CD4-positive, alpha-beta memory T cell (primary cell): Measurements from ENCODE around the gene RAI2. TPM values are rescaled to one million over a fixed set of nuclear protein-coding genes. Genes with fewer than 3 reads are reported as not detected.
A peak's percentile ranks its signal among the peaks of the same experiment; 100 is the strongest.

Source experiments
- CTCF ChIA-PET: fragments of 350-600 bp; sonication (Branson Sonifier 250); formaldehyde crosslinking; loops from one replicate; lab custom pipeline; 2021; ENCODE audit warnings: inconsistent platforms; ENCODE audit not compliant: partially characterized antibody; lab: Charles Lee
- POLR2A ChIA-PET: fragments of 350-600 bp; sonication (Branson Sonifier 250); formaldehyde crosslinking; loops from one replicate; lab custom pipeline; 2021; ENCODE audit not compliant: partially characterized antibody; lab: Charles Lee
- DNase-seq, 5 donors: peaks; one replicate each; pipeline versions ENCODE4 v3.0.0 to v3.0.0-alpha.2; 2020 to 2022; ENCODE audit warnings: mixed read lengths in 1 of 5
- H3K27ac ChIP-seq: one replicate; pipeline ENCODE4 v1.7.0; 2013; ENCODE audit warnings: low read depth, low read length
- H3K27me3 ChIP-seq: 2 replicates; pipeline ENCODE4 v1.7.0; 2013; ENCODE audit warnings: mild to moderate bottlenecking, low read length, moderate library complexity; ENCODE audit not compliant: insufficient read depth
- H3K36me3 ChIP-seq: 2 replicates; pipeline ENCODE4 v1.7.0; 2013; ENCODE audit warnings: mild to moderate bottlenecking, low read length, moderate library complexity; ENCODE audit not compliant: insufficient read depth
- H3K4me1 ChIP-seq: 2 replicates; pipeline ENCODE4 v1.7.0; 2013; ENCODE audit warnings: mild to moderate bottlenecking, low read length, moderate library complexity; ENCODE audit not compliant: insufficient read depth
- H3K4me3 ChIP-seq, 2 donors: one replicate each; pipeline ENCODE4 v1.7.0; 2013; ENCODE audit warnings: low read length in 2 of 2, mild to moderate bottlenecking in 1 of 2
- H3K9me3 ChIP-seq, 2 donors: one replicate each; pipeline ENCODE4 v1.7.0; 2013; ENCODE audit warnings: low read length in 2 of 2, control low read depth in 1 of 2; ENCODE audit not compliant: control insufficient read depth in 1 of 2
- H3K27ac Mint-ChIP-seq, 7 donors: one replicate each; pipeline ENCODE4 v1.8.0; 2020 to 2021; ENCODE audit warnings: mixed read lengths in 7 of 7, mild to moderate bottlenecking in 6 of 7, inconsistent platforms in 3 of 7, moderate library complexity in 3 of 7
- H3K27me3 Mint-ChIP-seq, 2 donors: one replicate each; pipeline ENCODE4 v1.8.0; 2020 to 2021; ENCODE audit warnings: mixed read lengths in 2 of 2
- H3K36me3 Mint-ChIP-seq, 2 donors: one replicate each; pipeline ENCODE4 v1.8.0; 2020 to 2021; ENCODE audit warnings: mixed read lengths in 2 of 2, inconsistent platforms in 1 of 2, mild to moderate bottlenecking in 1 of 2
- H3K4me1 Mint-ChIP-seq, 4 donors: one replicate each; pipeline ENCODE4 v1.8.0; 2020 to 2021; ENCODE audit warnings: mixed read lengths in 4 of 4, mild to moderate bottlenecking in 1 of 4
- H3K4me3 Mint-ChIP-seq, 8 donors: one replicate each; pipeline ENCODE4 v1.8.0; 2020 to 2021; ENCODE audit warnings: mixed read lengths in 8 of 8, mild to moderate bottlenecking in 7 of 8, moderate library complexity in 6 of 8, inconsistent platforms in 3 of 8
- H3K9me3 Mint-ChIP-seq, 8 donors: one replicate each; pipeline ENCODE4 v1.8.0; 2020 to 2021; ENCODE audit warnings: mixed read lengths in 8 of 8, mild to moderate bottlenecking in 5 of 8, inconsistent platforms in 3 of 8, moderate library complexity in 1 of 8
- intact Hi-C: fragments of 100-400 bp; cut with micrococcal nuclease; formaldehyde crosslinking; loops from one replicate; pipeline ENCODE4 v1.15.1; 2023
- polyA plus RNA-seq, 2 donors: library from polyadenylated mRNA; unstranded; fragments of 300-500 nt; fragmentation: Illumina TruSeq; gene quantifications; one replicate each; pipeline ENCODE4 v1.2.3, GENCODE V29; 2021
- total RNA-seq, 2 experiments: library from RNA; stranded (reverse); gene quantifications; one replicate each; pipeline ENCODE4 v1.2.3, GENCODE V29; 2021

The RAI2 gene
- total and polyA plus RNA-seq, 4 experiments from 2014 or later = 0.34 to 1.4 (median 1.2) TPM; not detected in 1

DNA sequence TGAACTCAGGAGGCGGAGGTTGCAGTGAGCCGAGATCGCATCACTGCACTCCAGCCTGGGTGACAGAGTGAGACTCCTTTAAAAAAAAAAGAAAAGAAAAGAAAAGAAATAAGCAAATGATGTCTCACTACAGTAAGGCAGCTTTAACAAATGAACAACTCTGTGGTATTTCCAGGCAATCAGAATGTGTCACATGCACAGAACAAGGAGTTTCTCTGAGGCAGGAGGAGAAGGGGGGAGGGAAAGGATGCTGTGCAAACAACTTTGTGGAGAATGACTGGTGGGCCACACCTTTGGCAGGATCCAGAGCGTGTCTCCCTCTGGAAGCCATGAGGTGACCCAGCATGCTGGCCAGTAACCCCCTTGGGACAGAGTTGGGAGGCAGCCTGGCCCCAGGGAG lies 57.6 kb downstream of the RAI2 start:
- H3K36me3 Mint-ChIP-seq = no peaks in the 10 kb centered on the region
- Histone ChIP-seq H3K4me1 (no peaks in the 10 kb centered on the region), H3K4me3 (no peak overlapping the region), H3K36me3 (no peaks in the 10 kb centered on the region), H3K9me3 (no peaks in the 10 kb centered on the region), H3K27me3 (no peaks in the 10 kb centered on the region), H3K27ac (no peak overlapping the region)
- no peaks in the 10 kb centered on the region for H3K4me1 Mint-ChIP-seq
- peaks cover 0 to 2% (median 0%) of the 10 kb centered on the region in 8 donors for H3K9me3 Mint-ChIP-seq
- intact Hi-C loops = no loop called here
- CTCF ChIA-PET = interaction anchor here (0.7 kb wide), 1 partner anchor 37 kb away, joined by 3 read pairs; no protein-coding TSS in a partner anchor
- POLR2A ChIA-PET = no interaction called here
- no peak for DNase-seq
- no peaks in the 10 kb centered on the region for H3K27me3 Mint-ChIP-seq
- no peak overlapping the region for H3K27ac Mint-ChIP-seq
- no peak overlapping the region for H3K4me3 Mint-ChIP-seq

DNA sequence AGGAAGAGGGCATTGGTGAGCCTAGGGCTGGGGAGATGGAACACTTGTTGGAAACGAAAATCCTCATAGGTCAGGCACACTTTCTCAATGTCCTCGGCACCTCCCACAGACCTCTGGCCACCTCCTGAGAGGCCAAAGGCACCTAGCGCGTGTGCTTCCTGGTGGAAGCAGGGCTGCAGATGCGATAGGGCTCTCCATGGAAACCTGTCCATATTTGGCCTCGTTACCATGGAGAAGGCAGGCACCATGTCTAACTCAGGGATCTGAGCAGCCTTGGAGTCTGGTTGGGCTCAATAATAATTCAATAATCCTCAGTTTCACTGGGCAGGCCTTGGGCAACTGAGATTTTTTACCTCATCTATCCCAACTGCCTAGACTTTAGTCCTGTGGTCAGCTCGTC lies 58.3 kb downstream of the RAI2 start:
- no peaks in the 10 kb centered on the region for H3K36me3 ChIP-seq
- H3K9me3 ChIP-seq = no peaks in the 10 kb centered on the region
- Mint-ChIP-seq H3K36me3 (no peaks in the 10 kb centered on the region), H3K4me1 (no peaks in the 10 kb centered on the region), H3K27me3 (no peaks in the 10 kb centered on the region), H3K9me3 (peaks cover 0 to 2% (median 0%) of the 10 kb centered on the region in 8 donors), H3K27ac (no peak overlapping the region), H3K4me3 (no peak overlapping the region)
- no peak overlapping the region for H3K4me3 ChIP-seq
- CTCF ChIA-PET = interaction anchor here (1.4 kb wide), 1 partner anchor 14 kb away, joined by 3 read pairs; no protein-coding TSS in a partner anchor
- H3K4me1 ChIP-seq = no peaks in the 10 kb centered on the region
- intact Hi-C loops = no loop called here
- H3K27me3 ChIP-seq = no peaks in the 10 kb centered on the region
- no peak for DNase-seq
- H3K27ac ChIP-seq = no peak overlapping the region
- POLR2A ChIA-PET = no interaction called here

DNA sequence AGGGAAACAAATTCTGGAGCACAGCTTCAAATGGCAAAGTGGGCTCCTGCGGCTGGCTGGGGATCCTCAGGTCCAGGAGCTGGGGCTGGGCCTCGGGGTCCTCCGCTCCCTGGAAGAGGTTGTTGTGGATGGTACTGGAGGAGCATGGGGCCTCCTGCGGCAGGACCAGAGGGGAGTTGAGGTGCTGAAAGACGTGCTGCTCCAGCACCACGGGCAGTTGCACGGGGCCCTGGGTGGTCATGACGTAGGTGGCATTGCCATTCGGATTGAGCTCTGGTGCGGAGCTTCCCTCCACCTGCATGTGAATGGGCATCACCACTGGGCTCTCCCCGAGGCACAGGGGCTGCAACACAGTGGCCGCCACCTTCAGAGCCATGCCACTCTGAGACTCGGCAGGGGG lies 59.7 kb downstream of the RAI2 start:
- intact Hi-C loops = no loop called here
- Histone ChIP-seq H3K27ac (no peak overlapping the region), H3K36me3 (no peaks in the 10 kb centered on the region), H3K27me3 (no peaks in the 10 kb centered on the region), H3K9me3 (no peaks in the 10 kb centered on the region), H3K4me1 (no peaks in the 10 kb centered on the region), H3K4me3 (no peak overlapping the region)
- POLR2A ChIA-PET = no interaction called here
- no peak overlapping the region for H3K4me3 Mint-ChIP-seq
- H3K9me3 Mint-ChIP-seq = peaks cover 0 to 2% (median 0%) of the 10 kb centered on the region in 8 donors
- no peak overlapping the region for H3K27ac Mint-ChIP-seq
- no peaks in the 10 kb centered on the region for H3K27me3 Mint-ChIP-seq
- no peaks in the 10 kb centered on the region for H3K36me3 Mint-ChIP-seq
- no peak for DNase-seq
- CTCF ChIA-PET = no interaction called here
- H3K4me1 Mint-ChIP-seq = no peaks in the 10 kb centered on the region

GRCh38 chrX:17798921-17799320 lies 62.2 kb downstream of the RAI2 start:
- Mint-ChIP-seq H3K36me3 (no peaks in the 10 kb centered on the region), H3K27me3 (no peaks in the 10 kb centered on the region), H3K4me3 (no peak overlapping the region), H3K4me1 (no peaks in the 10 kb centered on the region), H3K9me3 (peaks cover 0 to 3% (median 0%) of the 10 kb centered on the region in 8 donors), H3K27ac (no peak overlapping the region)
- Histone ChIP-seq H3K36me3 (no peaks in the 10 kb centered on the region), H3K27me3 (no peaks in the 10 kb centered on the region), H3K27ac (no peak overlapping the region), H3K9me3 (no peaks in the 10 kb centered on the region), H3K4me1 (no peaks in the 10 kb centered on the region), H3K4me3 (no peak overlapping the region)
- DNase-seq = no peak
- intact Hi-C loops = no loop called here
- ChIA-PET POLR2A (no interaction called here), CTCF (interaction anchor here (2.1 kb wide), 1 partner anchor 10 kb away, joined by 7 read pairs; no protein-coding TSS in a partner anchor)

GRCh38 chrX:17792826-17793225 lies 68.3 kb downstream of the RAI2 start:
- H3K4me1 ChIP-seq = no peaks in the 10 kb centered on the region
- Mint-ChIP-seq H3K36me3 (no peaks in the 10 kb centered on the region), H3K4me3 (no peak overlapping the region)

GRCh38 chrX:17788956-17789562 lies 72.0 kb downstream of the RAI2 start:
- ChIA-PET POLR2A (no interaction called here), CTCF (interaction anchor here (1.3 kb wide), 3 partner anchors 9 to 13 kb away, joined by 3 to 7 read pairs (median 5); no protein-coding TSS in a partner anchor)
- intact Hi-C loops = loop anchor here (1.0 kb wide), 1 partner anchor 588 kb away; no protein-coding TSS in a partner anchor
- Mint-ChIP-seq H3K27ac (no peak overlapping the region), H3K27me3 (no peaks in the 10 kb centered on the region), H3K9me3 (peaks cover 0 to 4% (median 0%) of the 10 kb centered on the region in 8 donors), H3K4me1 (peaks cover 0 to 6% (median 4%) of the 10 kb centered on the region in 4 donors), H3K36me3 (no peaks in the 10 kb centered on the region), H3K4me3 (no peak overlapping the region)
- no peaks in the 10 kb centered on the region for H3K27me3 ChIP-seq
- no peak overlapping the region for H3K4me3 ChIP-seq
- no peaks in the 10 kb centered on the region for H3K4me1 ChIP-seq
- no peak for DNase-seq
- H3K9me3 ChIP-seq = no peaks in the 10 kb centered on the region
- H3K27ac ChIP-seq = no peak overlapping the region
- no peaks in the 10 kb centered on the region for H3K36me3 ChIP-seq

More at GRCh38 chrX:17792826-17793225, 68.3 kb downstream of the RAI2 start:
- Histone ChIP-seq H3K27me3 (no peaks in the 10 kb centered on the region), H3K27ac (no peak overlapping the region), H3K36me3 (no peaks in the 10 kb centered on the region), H3K9me3 (no peaks in the 10 kb centered on the region), H3K4me3 (no peak overlapping the region)
- no peak for DNase-seq
- ChIA-PET POLR2A (interaction anchor here (0.6 kb wide), 1 partner anchor 300 kb away, joined by 3 read pairs; no protein-coding TSS in a partner anchor), CTCF (no interaction called here)
- intact Hi-C loops = no loop called here
- Mint-ChIP-seq H3K27me3 (no peaks in the 10 kb centered on the region), H3K4me1 (peaks cover 0 to 6% (median under 1%) of the 10 kb centered on the region in 4 donors), H3K27ac (peak overlapping the region in 1 of 7 donors; percentile 2), H3K9me3 (peaks cover 0 to 5% (median 0%) of the 10 kb centered on the region in 8 donors)

DNA sequence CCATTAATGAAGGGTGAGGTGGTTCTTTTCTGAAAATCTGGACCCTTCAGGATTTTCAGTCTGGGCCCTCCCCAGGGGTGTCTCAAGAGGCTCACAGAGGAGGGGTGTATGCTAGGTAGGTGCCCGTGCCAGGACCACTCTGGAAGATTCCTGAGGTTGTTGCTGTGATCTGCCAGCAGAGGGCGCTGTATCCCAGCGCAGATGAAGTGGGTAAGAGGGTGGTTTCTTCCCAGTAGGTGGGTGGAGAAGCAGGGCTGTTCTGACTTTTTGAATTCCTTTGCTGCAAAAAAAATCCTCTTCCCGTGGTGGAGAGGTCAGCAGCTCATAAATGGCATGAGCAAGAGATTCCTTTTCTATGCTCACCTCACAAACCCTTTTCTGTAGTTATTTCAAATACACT lies 72.7 kb downstream of the RAI2 start:
- ChIA-PET CTCF (interaction anchor here (1.3 to 1.9 kb wide), 4 partner anchors 9 to 589 kb away, joined by 3 to 9 read pairs (median 6); no protein-coding TSS in a partner anchor), POLR2A (no interaction called here)
- Mint-ChIP-seq H3K9me3 (peaks cover 0 to 4% (median 0%) of the 10 kb centered on the region in 8 donors), H3K27me3 (no peaks in the 10 kb centered on the region), H3K27ac (peak overlapping the region in 1 of 7 donors; percentile 42), H3K36me3 (no peaks in the 10 kb centered on the region), H3K4me3 (no peak overlapping the region), H3K4me1 (peaks cover 0 to 6% (median 4%) of the 10 kb centered on the region in 4 donors)
- peak in 4 of 5 donors; percentile 18 to 31 (median 22) for DNase-seq
- intact Hi-C loops = loop anchor here (1.0 kb wide), 1 partner anchor 589 kb away; no protein-coding TSS in a partner anchor
- Histone ChIP-seq H3K4me3 (no peak overlapping the region), H3K36me3 (no peaks in the 10 kb centered on the region), H3K27me3 (no peaks in the 10 kb centered on the region), H3K9me3 (no peaks in the 10 kb centered on the region), H3K27ac (no peak overlapping the region), H3K4me1 (no peaks in the 10 kb centered on the region)
